ENCODE measurements around the gene BLTP3A.

DNA sequence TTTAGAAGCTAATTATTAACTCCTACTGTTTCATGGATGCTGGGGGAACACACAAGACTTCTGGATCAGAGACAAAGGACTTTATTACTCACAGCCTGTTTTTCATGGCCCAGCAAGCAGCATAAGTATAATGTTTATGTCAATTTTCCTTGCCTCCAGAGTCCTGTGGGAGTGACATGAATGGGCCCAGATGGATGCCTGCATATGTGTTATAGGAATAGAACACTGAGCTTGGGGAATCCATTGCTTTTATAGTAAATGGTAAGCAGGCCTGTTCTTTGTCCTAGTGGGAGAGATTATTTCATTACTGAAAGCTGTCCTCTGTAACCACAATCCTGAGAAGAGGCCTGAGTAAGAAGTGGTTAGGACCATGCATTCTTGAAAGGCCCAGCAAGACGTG, 25.6 kb downstream of the BLTP3A start:
- TF ChIP-seq, protein P1, sequence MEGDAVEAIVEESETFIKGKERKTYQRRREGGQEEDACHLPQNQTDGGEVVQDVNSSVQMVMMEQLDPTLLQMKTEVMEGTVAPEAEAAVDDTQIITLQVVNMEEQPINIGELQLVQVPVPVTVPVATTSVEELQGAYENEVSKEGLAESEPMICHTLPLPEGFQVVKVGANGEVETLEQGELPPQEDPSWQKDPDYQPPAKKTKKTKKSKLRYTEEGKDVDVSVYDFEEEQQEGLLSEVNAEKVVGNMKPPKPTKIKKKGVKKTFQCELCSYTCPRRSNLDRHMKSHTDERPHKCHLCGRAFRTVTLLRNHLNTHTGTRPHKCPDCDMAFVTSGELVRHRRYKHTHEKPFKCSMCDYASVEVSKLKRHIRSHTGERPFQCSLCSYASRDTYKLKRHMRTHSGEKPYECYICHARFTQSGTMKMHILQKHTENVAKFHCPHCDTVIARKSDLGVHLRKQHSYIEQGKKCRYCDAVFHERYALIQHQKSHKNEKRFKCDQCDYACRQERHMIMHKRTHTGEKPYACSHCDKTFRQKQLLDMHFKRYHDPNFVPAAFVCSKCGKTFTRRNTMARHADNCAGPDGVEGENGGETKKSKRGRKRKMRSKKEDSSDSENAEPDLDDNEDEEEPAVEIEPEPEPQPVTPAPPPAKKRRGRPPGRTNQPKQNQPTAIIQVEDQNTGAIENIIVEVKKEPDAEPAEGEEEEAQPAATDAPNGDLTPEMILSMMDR (IDR thresholded peaks at IDR 0.05), result no peak
- TF ChIP-seq POLR2A (IDR thresholded peaks at IDR 0.05) (no peak), POLR2AphosphoS5 (IDR thresholded peaks at IDR 0.05) (no peak)

Measured in breast epithelium (tissue), 3 donors.